Epidermal melanocyte (primary cell): Measurements from ENCODE around the gene CYP2C8.
"Not testable (repeated sequence)": the region's sequence is repeated elsewhere in the genome, so short reads cannot be mapped to it uniquely, and the experiment has no call there.

Source experiments
- DNase-seq: peaks from one replicate; pipeline ENCODE4 v3.0.0; 2011; ENCODE audit warnings: low spot score; ENCODE audit not compliant: insufficient read length

Gene CYP2C8

DNA sequence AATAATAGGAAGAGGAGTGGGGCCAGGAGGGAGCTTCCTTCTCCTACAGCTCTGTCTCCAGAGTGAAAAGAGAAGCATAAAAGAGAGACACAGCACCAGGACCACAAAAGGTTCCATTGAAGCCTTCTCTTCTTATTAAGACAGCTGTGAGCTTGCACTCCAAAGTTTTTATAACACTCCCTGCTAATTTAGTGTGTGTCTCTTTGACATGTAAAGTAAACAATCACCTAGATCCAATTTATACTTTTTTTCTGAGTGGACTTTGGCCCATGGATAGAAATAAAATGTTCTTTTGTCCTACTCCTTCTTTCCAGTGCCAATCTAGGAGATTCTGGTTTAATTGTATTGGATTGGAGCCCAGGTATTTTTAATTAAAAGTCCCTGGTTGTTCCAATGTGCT lies at the start of gene CYP2C8:
Gene CYP2C8, minus strand, starts transcription at position 212 of the 400 bp plus-strand sequence. Its CDS starts 95 bp downstream, at position 117.
- no peak for DNase-seq

DNA sequence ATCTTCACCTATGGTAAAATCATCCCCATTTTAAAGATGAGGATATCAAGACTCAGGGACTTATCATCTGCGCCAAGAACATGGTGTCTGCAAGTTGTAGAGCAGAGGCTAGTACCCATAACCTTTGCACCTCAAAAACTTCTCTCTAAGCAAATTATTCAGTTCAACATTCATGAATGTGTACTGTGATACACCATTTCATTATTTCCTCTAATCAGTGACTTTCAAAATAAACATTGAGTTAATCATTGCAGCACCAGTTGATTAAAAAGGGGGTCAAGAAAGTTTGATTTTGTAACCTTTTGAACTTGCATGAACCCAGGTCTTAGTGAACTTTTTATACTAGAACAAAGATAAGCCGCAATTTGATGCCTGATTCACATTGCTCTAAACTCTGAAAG lies 47.6 kb upstream of the CYP2C8 start:
- no peak for DNase-seq

DNA sequence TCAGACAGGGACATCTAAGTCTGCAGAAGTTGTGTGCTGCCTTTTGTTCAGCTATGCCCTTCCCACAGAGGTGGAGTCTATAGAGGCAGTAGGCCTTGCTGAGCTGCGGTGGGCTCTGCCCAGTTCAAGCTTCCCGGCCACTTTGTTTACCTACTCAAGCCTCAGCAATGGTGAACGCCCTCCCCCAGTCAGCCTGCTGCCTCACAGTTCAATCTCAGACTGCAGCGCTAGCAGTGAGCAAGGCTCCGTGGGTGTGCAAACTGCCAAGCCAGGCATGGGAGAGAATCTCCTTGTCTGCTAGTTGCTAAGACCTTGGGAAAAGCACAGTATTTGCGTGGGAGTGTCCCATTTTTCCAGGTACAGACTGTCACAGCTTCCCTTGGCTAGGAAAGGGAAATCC lies 41.5 kb upstream of the CYP2C8 start:
- DNase-seq = not testable (repeated sequence)

DNA sequence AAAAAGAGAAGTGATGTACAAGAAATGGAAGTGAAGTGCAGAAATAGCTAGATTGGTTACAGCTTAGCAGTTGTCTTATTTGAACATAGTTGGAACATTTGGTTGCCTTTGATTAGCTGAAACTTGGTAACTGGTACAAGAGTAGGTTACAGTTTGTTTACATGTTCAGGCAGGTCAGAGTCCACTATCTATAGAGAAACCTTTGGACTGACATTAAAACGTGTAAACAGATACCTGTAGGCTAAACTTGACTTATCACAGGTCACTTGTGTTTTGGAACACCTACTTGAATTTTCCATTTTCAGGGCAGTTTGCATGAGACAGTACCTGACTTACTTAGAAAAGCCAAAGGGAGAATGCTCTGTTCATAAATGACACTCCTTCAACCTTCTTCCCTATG lies 28.5 kb upstream of the CYP2C8 start:
- DNase-seq = no peak

DNA sequence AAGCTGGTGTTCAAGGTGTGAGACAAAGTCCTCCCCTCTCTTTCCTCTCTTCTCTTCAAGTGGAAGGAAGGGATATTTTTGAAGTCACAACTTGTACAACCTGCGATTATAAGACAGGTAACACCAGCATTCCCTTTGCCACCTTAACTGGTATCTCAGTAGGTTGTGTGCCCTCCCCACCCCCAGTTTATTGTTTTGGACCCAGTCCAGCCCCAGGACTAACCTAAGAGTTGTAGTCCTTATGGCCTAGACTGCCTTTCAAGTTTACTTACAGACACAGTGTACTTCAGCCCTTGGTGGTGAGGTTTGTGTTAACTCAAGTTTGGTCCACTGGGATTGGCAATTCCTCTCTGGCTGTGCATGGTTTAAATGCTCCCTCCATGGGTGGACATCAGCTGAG lies 26.8 kb upstream of the CYP2C8 start:
- DNase-seq = no peak

DNA sequence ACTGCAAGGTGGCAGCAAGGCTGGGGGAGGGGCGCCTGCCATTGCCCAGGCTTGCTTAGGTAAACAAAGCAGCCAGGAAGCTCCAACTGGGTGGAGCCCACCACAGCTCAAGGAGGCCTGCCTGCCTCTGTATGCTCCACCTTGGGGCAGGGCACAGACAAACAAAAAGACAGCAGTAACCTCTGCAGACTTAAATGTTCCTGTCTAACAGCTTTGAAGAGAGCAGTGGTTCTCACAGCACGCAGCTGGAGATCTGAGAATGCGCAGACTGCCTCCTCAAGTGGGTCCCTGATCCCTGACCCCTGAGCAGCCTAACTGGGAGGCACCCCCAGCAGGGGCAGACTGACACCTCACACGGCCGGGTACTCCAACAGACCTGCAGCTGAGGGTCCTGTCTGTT lies 10.3 kb upstream of the CYP2C8 start:
- not testable (repeated sequence) for DNase-seq

DNA sequence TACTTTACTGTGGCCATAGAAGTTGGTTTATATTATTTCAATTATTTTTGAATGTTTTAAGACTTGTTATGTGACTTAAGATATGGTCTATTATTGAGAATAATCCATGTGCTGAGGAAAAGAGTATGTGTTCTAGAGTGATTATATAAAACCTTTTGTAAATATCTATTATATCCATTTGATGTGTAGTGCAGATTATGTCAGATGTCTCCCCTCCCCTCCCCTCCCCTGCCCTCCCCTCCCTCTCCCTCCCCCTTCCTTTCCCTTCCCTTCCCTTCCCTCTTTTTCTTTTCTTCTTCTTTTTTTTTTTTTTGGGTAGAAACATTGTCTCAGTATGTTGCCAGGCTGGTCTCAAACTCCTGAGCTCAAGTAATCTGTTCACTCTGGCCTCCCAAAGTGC lies 8.3 kb upstream of the CYP2C8 start:
- DNase-seq = no peak

DNA sequence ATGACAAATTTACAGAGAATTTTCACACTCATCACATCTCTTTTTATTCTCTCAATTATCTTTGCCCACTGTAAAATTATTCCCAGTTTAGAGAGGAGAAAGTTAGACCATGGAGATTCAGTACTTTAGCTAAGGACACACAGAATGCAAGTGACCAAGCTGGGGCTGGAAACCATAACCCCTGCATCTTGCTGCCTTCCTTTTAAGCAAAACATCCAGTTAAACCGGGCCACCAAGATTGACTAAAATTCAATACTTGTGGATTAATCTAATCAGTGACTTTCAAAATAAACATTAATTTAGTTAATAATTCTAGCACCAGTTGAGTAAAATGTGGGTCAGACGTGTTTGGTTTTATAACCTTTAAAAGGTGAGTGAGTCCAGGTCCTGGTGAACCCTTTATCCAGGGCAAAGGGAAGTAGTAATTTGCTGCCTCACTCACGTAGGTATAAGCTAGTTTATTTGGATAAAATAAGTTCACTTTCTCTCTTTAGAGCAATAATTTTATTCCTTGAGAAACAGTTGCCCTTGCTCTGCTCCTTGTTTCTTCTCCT lies 1.9 kb upstream of the CYP2C8 start:
- DNase-seq = no peak

DNA sequence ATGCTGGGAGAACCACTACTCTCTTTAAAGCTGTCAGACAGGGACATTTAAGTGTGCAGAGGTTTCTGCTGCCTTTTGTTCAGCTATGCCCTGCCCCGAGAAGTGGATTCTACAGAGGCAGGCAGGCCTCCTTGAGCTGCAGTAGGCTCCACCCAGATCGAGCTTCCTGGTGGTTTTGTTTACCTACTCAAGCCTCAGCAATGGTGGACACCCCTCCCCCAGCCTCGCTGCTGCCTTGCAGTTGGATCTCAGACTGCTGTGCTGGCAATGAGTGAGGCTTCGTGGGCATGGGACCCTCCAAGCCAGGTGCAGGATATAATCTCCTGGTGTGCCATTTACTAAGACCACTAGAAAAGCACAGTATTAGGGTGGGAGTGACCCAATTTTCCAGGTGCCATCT lies 5.2 kb downstream of the CYP2C8 start:
- DNase-seq = not testable (repeated sequence)

DNA sequence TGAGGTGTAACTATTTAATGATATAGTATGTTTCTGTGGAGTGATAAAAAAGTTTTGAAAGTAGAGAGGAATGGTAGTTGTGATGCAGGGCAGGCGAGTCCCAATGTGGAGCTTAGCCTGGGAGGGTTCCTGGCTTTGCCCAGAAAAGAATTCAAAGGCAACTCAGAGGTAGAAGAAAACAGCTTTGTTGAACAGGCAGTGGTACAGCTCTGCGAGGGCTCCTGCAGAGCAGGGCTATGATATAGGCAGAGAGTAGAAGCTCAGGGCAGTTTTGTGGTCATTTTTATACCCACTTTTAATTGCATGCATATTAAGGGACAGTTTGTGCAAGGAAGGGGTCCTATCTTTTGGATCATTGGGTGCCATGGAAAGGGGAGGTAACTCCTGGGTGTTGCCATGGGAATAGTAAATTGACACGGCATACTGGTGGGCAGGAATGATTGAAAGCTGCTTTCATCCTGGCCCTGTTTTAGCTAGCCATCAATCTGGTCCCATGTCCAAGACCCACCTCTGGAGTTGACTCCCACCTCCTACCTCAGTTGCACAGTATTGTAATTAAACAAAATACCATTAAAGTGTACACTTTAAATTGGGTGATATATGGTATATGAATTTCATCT lies 12.4 kb downstream of the CYP2C8 start:
- DNase-seq = no peak

DNA sequence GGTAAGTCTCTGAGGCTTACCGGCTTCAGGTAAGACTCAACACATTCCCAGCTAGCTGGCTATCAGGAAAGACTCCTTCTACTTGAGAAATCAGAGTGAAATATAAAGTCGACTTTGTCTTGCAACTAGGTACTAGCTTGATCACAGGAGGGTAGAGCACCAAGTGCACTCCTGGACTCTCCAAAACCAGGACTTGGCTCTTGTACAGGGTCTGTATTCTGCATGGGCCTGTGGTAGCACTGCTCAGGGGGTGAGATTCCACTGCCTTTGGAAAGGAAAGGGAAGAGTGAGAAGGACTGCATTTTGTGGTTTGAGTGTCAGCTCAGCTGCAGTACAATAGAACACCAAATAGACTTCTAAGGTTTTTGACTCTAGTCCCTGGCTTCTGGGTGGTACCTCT lies 19.4 kb downstream of the CYP2C8 start:
- DNase-seq = no peak

DNA sequence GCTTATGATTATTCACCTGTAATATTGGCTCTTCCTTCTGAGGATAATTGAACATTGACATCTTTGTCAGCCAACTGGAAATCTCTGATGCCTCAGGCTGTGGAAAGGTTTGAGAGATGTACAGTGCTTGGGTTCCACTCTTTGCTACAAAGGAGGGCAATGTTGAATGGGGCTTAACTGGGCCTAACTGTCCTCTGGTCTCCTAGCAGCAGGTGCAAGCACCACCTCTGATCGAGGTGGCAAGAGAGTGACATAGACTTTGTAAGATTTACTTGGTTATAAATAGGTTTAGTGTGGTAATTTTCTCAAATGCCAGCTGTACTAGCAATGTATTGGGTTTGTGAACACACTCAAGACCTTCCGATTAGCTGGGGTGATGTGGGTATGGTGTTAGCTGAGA lies 21.1 kb downstream of the CYP2C8 start:
- DNase-seq = no peak

DNA sequence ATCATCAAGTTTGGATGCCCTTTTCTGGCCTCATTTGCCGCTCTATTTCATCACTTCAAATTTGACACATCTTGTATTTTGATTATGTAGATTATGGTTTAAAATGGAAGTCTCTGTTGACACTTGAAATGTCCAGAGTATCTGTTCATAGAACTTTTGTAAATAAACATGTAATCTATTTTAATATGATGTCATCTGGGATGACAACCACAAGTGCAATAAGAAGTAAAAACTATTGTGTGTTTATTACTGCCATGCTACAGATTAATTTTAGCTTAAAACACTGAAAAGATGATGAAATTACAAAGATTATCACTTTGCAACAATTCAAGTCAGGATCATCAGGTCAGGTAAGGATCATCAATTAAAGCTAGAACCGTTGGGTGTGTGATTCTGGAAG lies 30.0 kb downstream of the CYP2C8 start:
- no peak for DNase-seq

DNA sequence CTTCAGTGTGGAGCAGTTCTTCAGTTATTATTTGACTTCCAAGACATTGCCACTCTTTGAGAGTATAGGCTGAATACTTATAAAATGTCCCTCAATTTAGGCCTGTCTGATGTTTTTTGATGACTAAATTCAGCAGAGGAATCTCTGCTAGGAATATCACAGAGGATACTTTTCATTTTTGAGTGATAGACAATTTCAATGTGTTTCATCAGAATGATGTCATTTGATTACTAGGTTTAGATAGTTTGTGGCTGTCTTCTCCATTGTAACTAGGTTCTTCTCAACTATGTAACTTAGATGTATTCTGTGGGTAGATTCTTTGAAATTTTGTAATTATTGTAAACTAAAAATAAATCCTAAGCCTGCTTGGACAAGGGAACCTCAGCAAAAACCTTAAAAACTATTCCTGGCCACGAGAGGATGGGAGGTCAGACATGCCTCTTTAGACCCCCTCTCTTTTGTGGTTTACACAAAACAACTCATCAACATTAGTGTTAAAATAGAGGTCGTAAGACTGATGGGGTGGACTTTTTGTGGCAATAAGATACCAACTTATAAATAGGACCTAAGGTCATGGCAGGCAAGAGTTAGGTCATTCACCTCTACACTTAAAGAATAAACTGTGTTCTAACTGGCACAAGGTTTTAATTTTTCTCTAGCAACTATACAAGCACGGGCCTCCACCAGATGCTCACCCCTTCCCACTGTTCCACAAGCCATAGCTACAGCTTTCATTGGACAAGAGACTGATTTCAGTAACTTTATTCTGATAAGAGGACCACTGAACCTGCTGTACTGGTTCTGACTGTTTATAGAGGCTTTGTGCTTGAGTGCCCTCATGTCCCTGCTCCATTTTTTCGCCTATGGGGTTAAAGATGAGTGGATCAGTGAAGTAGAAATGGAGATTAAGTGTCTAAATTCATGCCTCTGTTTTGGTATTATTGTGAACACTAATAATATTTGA lies 33.7 kb downstream of the CYP2C8 start:
- DNase-seq = no peak

DNA sequence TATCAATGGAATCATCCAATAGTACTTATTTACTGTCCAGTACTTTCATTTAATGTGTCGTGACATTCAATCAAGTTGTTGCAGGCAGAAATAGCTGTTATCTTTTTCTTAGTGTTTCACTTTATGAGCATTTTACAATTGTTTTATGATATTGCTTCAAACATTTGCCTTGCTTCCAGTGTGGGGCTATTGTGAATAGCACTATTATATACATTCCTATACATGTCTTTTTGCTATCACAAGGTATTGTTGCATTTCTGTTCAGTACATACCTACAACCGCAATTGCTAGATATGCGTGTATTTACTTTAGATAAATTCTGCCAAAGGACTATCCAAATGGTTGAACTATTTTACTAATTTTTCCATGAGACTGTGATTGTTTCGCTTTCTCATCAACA lies 34.9 kb downstream of the CYP2C8 start:
- no peak for DNase-seq

DNA sequence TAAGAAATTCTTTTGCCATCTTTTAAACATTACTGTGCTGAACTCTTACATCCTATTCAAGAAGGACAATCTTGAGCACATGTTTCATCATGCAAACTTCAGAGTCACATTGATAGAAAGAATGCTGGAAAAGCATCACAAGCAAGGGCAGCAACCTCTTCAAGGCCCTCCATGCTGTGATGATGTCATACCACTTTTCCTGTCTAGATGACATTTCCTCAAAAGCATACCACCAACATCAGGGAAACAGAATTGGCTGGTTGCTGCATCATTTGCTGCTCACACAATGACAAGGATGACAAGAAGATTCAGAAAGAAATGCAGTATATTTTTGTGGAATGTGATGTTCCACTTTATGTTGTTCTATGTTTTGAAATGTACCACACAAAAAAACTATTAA lies 37.6 kb downstream of the CYP2C8 start:
- no peak for DNase-seq

DNA sequence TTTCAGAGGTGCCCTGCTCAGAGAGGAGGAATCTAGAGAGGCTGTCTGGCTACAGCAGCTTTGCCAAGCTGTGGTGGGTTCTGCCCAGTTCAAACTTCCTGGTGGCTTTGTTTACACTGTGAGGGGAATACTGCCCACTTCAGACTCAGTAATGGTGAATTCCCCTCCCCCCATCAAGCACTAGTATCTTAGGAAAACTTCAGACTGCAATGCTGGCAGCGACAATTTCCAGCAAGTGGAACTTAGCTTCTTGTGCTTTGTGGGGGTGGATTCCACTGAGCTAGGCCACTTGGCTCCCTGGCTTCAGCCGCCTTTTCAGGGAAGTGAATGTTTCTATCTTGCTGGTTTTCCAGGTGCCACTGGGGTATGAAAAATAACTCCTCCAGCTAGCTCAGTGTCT lies 42.8 kb downstream of the CYP2C8 start:
- no peak for DNase-seq

DNA sequence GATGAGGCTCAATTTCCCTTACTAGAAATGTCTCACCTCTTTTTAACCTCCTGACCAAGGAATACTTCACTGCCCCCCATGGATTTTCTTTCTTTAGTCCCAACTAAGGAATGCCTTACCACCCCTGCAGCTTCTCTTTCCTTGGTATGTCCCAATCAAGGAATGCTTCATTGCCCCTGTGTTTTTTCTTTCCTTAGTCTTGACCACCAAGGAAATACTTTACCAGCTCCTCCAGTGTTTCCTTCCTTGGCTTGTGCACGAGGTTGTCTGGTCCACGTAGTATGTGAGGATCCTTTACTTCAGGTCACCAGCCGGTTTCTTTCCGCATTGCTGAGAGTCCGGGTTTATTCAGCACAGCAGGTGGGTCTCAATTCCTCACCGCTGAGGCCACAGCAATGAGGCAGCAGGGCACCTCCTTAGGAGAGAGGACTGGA lies 71.5 kb downstream of the CYP2C8 start:
- no peak for DNase-seq

DNA sequence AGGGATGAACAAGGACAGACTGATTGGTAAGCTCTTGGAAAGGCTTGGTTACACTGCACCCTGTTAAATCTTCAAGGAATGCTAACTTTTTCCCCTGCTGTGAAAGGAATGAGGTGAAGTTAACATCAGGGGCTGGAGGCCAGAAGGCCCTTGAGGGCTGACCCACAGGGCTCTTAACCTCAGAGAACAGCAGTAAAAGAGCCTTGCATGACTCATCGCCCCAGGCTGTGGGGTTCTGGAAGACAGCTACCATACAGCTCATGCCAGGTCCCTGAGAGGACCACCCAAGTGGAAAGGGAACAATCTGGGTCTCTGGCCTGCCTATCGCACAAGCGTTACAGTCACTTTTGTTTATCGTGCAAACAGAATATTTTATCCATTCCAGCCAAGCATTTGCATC lies 76.5 kb downstream of the CYP2C8 start:
- DNase-seq = no peak

DNA sequence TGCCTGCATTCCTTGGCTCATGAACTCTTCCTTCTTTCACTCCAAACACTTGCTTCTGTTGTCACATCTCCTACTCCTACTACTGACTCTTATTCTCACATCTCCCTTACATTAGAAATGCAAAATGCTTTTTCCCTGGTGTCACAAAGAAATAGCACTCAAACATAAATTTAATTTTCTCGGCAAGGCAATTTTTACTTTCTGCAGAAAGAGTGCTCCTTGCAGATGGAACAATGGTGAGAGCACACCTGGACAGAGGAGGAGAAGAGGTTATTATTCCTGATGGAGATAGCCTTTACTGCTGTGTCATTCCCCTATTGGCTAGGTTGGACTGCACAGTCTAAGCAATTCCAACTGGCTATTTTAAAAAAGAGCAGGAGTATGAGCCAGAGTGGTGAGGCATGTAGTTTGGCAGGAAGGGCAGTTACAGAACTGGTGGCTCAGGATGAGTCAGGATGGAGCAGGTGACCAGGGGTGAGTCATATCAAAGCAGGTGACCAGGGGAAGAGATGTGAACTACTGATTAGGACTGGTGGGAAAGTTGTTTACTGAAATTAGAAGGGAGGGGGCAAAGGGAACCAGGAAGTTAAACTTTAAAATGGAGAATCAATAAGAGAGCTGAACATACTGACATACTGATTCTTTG lies 77.9 kb downstream of the CYP2C8 start:
- DNase-seq = no peak

DNA sequence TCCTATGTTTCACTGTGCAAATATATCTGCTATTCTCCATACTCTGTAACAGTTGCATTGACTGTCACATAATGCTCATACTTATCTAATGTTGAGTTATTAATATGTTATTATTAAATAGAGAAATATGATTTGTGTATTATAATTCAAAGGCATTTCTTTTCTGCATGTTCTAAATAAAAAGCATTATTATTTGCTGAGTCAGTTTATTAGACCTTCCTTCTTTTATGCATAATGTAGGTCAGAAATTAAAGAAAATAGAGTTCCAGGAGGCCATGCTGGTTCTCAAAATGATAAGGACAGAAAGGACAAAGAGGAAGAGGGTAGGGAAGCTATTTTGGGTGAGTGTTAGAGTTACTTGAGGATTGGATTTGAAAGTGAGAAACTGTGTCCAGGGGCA lies 80.1 kb downstream of the CYP2C8 start:
- no peak for DNase-seq
